HG03469 (cell line): Measurements from ENCODE around the gene ABCB4.

Experiments
- ATAC-seq: cut with Tn5 transposase; IDR thresholded peaks from one replicate; pipeline ENCODE4 v1.9.1; 2021; ENCODE audit warnings: mild to moderate bottlenecking, moderate library complexity, moderate number of reproducible peaks; ENCODE audit not compliant: unreplicated experiment

ABCB4 gene

GRCh38 chr7:87475359-87476178 is at the start of gene ABCB4:
Gene ABCB4, minus strand, starts transcription at chr7:87475680. Its CDS starts 215 bp downstream, at chr7:87475465.
- no peak for ATAC-seq

- ATAC-seq: no peak
Observed at GRCh38 chr7:87518735-87519134, 43.3 kb upstream of the ABCB4 start.

GRCh38 chr7:87517891-87518290 is 42.4 kb upstream of the ABCB4 start:
- ATAC-seq: no peak

GRCh38 chr7:87517136-87517815 is 41.8 kb upstream of the ABCB4 start:
- ATAC-seq: no peak

- no peak for ATAC-seq
Observed at GRCh38 chr7:87513735-87514335, 38.4 kb upstream of the ABCB4 start.

- ATAC-seq: no peak
Observed at GRCh38 chr7:87512906-87513305, 37.4 kb upstream of the ABCB4 start.

GRCh38 chr7:87511510-87511909 is 36.0 kb upstream of the ABCB4 start:
- ATAC-seq: no peak

GRCh38 chr7:87510411-87510875 is 35.0 kb upstream of the ABCB4 start:
- ATAC-seq: no peak

- ATAC-seq: no peak
Observed at GRCh38 chr7:87507446-87507845, 32.0 kb upstream of the ABCB4 start.

- no peak for ATAC-seq
Observed at GRCh38 chr7:87506246-87507180, 31.0 kb upstream of the ABCB4 start.

GRCh38 chr7:87505557-87506245 is 30.2 kb upstream of the ABCB4 start:
- ATAC-seq: no peak

- no peak for ATAC-seq
Observed at GRCh38 chr7:87505122-87505521, 29.6 kb upstream of the ABCB4 start.

- no peak for ATAC-seq
Observed at GRCh38 chr7:87499494-87499893, 24.0 kb upstream of the ABCB4 start.

GRCh38 chr7:87498893-87499292 is 23.4 kb upstream of the ABCB4 start:
- ATAC-seq: no peak

- ATAC-seq: no peak
Observed at GRCh38 chr7:87497482-87497881, 22.0 kb upstream of the ABCB4 start.

- ATAC-seq: no peak
Observed at GRCh38 chr7:87495366-87495765, 19.9 kb upstream of the ABCB4 start.

GRCh38 chr7:87494454-87494853 is 19.0 kb upstream of the ABCB4 start:
- ATAC-seq: no peak

GRCh38 chr7:87483131-87483530 is 7.7 kb upstream of the ABCB4 start:
- ATAC-seq: no peak

- no peak for ATAC-seq
Observed at GRCh38 chr7:87482115-87482514, 6.6 kb upstream of the ABCB4 start.

- no peak for ATAC-seq
Observed at GRCh38 chr7:87480386-87480785, 4.9 kb upstream of the ABCB4 start.
